HL-60 (cell line): ENCODE results near the gene JAG1.
"Not testable (repeated sequence)": the region's sequence is repeated elsewhere in the genome, so short reads cannot be mapped to it uniquely, and the experiment has no call there.

Experiments used
- GABPA ChIP-seq: IDR thresholded peaks from 2 replicates; pipeline ENCODE4 v1.6.1; 2012; ENCODE audit warnings: low read depth
- POLR2AphosphoS5 ChIP-seq: IDR thresholded peaks from 2 replicates; pipeline ENCODE4 v1.6.1; 2012; ENCODE audit warnings: low read depth
- SPI1 ChIP-seq: IDR thresholded peaks from 2 replicates; pipeline ENCODE4 v1.6.1; 2012; ENCODE audit warnings: low read depth, mild to moderate bottlenecking, borderline replicate concordance
- TF ChIP-seq, protein P1 (sequence below): IDR thresholded peaks from one replicate; pipeline ENCODE4 v1.5.1; 2011; ENCODE audit warnings: low read length, control low read depth, inconsistent platforms; ENCODE audit not compliant: insufficient read depth

DNA sequence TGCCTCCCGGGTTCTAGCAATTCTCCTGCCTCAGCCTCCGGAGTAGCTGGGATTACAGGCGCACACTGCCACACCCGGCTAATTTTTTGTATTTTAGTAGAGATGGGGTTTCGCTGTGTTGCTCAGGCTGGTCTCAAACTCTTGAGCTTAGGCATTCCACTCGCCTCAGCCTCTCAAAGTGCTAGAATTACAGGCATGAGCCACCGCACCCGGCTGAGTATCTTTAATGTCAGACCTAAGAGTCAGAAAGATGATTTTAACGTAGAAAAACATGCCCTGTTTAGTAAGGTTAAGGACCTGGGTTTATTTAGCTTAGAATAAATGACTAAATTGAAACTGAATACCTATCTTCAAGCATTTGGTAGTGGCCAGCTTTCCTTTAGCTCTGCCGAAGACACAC, 83.4 kb downstream of the JAG1 start:
- TF ChIP-seq, protein P1, sequence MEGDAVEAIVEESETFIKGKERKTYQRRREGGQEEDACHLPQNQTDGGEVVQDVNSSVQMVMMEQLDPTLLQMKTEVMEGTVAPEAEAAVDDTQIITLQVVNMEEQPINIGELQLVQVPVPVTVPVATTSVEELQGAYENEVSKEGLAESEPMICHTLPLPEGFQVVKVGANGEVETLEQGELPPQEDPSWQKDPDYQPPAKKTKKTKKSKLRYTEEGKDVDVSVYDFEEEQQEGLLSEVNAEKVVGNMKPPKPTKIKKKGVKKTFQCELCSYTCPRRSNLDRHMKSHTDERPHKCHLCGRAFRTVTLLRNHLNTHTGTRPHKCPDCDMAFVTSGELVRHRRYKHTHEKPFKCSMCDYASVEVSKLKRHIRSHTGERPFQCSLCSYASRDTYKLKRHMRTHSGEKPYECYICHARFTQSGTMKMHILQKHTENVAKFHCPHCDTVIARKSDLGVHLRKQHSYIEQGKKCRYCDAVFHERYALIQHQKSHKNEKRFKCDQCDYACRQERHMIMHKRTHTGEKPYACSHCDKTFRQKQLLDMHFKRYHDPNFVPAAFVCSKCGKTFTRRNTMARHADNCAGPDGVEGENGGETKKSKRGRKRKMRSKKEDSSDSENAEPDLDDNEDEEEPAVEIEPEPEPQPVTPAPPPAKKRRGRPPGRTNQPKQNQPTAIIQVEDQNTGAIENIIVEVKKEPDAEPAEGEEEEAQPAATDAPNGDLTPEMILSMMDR: not testable (repeated sequence)
- TF ChIP-seq SPI1, POLR2AphosphoS5, GABPA: not testable (repeated sequence)
